NB4 (cell line): ENCODE data around the gene OR52N4.

Experiments used
- DNase-seq: peaks from one replicate; pipeline ENCODE4 v3.0.0; 2010; ENCODE audit warnings: low read depth
- H3K4me3 ChIP-seq: one replicate; pipeline ENCODE4 v1.5.1; 2011; ENCODE audit warnings: mild to moderate bottlenecking, low read depth, low read length, moderate library complexity
- MYC ChIP-seq: IDR thresholded peaks from 2 replicates; pipeline ENCODE4 v1.6.1; 2011; ENCODE audit warnings: low read depth, low read length
- POLR2A ChIP-seq: IDR thresholded peaks from 2 replicates; pipeline ENCODE4 v1.6.1; 2011; ENCODE audit warnings: mild to moderate bottlenecking; ENCODE audit not compliant: insufficient read length; ENCODE audit errors: extremely low read depth
- TF ChIP-seq, protein P1 (sequence below): IDR thresholded peaks from 2 replicates; pipeline ENCODE4 v1.6.1; 2011; ENCODE audit warnings: low read depth, low read length
- TF ChIP-seq, protein P2 (sequence below): IDR thresholded peaks from one replicate; pipeline ENCODE4 v1.5.1; 2012; ENCODE audit warnings: low read depth, low read length

Gene OR52N4

DNA sequence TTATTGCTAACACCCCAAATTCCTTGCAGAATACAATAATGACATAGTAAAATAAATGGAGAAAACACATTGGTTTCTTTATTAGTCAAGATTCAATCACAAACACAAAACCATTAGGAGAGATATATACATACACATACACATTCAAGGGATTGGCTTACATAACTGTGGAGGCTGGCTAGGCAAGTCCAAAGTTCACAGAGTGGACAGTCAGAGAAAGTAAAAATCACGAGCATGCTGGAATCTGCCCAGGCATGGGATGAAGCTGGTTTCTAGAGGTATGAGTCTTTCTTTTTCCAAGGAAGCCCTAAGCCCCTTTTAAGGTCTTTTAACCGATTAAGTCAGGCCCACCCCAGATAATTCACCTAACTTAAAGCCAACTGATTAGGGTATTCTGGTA lies 31.4 kb upstream of the OR52N4 start:
- no peak for TF ChIP-seq MYC
- TF ChIP-seq, protein P1, sequence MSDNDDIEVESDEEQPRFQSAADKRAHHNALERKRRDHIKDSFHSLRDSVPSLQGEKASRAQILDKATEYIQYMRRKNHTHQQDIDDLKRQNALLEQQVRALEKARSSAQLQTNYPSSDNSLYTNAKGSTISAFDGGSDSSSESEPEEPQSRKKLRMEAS, result no peak
- TF ChIP-seq POLR2A, result no peak
- TF ChIP-seq, protein P2, sequence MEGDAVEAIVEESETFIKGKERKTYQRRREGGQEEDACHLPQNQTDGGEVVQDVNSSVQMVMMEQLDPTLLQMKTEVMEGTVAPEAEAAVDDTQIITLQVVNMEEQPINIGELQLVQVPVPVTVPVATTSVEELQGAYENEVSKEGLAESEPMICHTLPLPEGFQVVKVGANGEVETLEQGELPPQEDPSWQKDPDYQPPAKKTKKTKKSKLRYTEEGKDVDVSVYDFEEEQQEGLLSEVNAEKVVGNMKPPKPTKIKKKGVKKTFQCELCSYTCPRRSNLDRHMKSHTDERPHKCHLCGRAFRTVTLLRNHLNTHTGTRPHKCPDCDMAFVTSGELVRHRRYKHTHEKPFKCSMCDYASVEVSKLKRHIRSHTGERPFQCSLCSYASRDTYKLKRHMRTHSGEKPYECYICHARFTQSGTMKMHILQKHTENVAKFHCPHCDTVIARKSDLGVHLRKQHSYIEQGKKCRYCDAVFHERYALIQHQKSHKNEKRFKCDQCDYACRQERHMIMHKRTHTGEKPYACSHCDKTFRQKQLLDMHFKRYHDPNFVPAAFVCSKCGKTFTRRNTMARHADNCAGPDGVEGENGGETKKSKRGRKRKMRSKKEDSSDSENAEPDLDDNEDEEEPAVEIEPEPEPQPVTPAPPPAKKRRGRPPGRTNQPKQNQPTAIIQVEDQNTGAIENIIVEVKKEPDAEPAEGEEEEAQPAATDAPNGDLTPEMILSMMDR, result no peak
- H3K4me3 ChIP-seq, result no peak overlapping the region
- no peak for DNase-seq

DNA sequence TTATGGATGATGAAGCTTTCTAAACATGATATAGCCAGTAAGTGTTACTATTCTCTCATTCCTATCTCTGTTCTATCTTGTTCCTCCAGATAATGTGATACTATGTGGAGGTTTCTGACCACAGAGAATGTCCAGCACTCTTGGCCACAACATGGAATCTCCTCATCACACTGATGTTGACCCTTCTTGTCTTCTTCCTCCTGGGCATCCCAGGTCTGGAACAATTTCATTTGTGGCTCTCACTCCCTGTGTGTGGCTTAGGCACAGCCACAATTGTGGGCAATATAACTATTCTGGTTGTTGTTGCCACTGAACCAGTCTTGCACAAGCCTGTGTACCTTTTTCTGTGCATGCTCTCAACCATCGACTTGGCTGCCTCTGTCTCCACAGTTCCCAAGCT lies 27.7 kb upstream of the OR52N4 start:
- DNase-seq, result no peak
- TF ChIP-seq MYC (no peak), POLR2A (no peak)
- TF ChIP-seq, protein P2, result no peak
- TF ChIP-seq, protein P1, result no peak
- no peak overlapping the region for H3K4me3 ChIP-seq

DNA sequence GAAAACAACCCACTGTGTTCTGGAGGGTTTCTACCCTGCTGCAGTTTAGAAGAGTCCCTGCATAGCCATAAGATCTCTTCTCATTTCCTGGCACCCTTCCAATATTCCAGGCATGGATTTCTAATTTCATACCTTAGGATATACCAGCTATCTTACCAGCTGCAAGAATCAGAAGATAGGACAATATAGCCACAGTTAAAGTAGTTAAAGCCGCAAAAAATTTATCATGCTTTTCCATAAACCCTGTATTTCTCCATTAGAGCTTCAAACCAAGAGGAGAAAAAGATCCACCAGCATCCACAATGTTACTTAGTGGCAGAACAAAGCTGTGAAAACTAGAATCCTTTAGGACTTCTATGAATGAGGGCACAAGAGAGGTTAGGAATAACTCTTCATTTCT lies 26.4 kb upstream of the OR52N4 start:
- H3K4me3 ChIP-seq, result no peak overlapping the region
- no peak for DNase-seq
- no peak for TF ChIP-seq POLR2A
- TF ChIP-seq, protein P1, result no peak
- TF ChIP-seq, protein P2, result no peak

DNA sequence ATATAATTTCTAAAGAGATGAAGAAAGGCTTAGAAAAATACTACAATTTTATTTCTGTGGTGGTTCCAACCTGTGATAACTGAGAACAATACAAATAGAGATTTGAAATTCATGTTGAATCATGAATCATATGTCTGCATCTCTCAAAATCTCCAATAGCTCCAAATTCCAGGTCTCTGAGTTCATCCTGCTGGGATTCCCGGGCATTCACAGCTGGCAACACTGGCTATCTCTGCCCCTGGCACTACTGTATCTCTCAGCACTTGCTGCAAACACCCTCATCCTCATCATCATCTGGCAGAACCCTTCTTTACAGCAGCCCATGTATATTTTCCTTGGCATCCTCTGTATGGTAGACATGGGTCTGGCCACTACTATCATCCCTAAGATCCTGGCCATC lies 17.6 kb upstream of the OR52N4 start, which contains the start of gene OR56B1:
TSS of gene OR56B1 (plus strand) at position 53 of the 400 bp plus-strand sequence. CDS start at position 122, 69 bp downstream.
- TF ChIP-seq, protein P2, result no peak
- TF ChIP-seq MYC (no peak), POLR2A (no peak)
- TF ChIP-seq, protein P1, result no peak
- H3K4me3 ChIP-seq, result no peak within 1 kb of the TSS
- no peak for DNase-seq

DNA sequence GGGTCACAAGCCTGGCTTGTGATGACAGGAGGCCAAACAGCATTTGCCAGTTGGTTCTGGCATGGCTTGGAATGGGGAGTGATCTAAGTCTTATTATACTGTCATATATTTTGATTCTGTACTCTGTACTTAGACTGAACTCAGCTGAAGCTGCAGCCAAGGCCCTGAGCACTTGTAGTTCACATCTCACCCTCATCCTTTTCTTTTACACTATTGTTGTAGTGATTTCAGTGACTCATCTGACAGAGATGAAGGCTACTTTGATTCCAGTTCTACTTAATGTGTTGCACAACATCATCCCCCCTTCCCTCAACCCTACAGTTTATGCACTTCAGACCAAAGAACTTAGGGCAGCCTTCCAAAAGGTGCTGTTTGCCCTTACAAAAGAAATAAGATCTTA lies 17.0 kb upstream of the OR52N4 start:
- H3K4me3 ChIP-seq, result no peak overlapping the region
- no peak for DNase-seq
- no peak for TF ChIP-seq MYC
- TF ChIP-seq, protein P2, result no peak
- no peak for TF ChIP-seq POLR2A
- TF ChIP-seq, protein P1, result no peak
